Frontal cortex (tissue), 4 donors: ENCODE data around the gene DCAF10. TPM values are rescaled to one million over a fixed set of nuclear protein-coding genes. Genes with fewer than 3 reads are reported as not detected.
"Not testable (repeated sequence)": the region's sequence is repeated elsewhere in the genome, so short reads cannot be mapped to it uniquely, and the experiment has no call there.

ENCODE experiments used
- DNase-seq, 2 donors: peaks; one replicate each; pipeline ENCODE4 v3.0.0; 2012; ENCODE audit warnings: low spot score in 2 of 2
- FAIRE-seq: peaks from 2 replicates; lab custom pipeline; 2012; peaks lifted over from hg19 to GRCh38; lab: Jason Lieb, UNC
- total RNA-seq: library from RNA; depleted of rRNA; stranded (reverse); fragments of >200 nt; gene quantifications from one replicate; pipeline ENCODE4 v1.2.3, GENCODE V29; 2014
- donor health status: control.
- donor health status: control.
- donor health status: control.

DCAF10 gene
- total RNA-seq, 1 donor from 2014 or later = 23.2 TPM

- DNase-seq (no peak), FAIRE-seq (peak; percentile 75)
Measured at GRCh38 chr9:37840560-37841194, 40.1 kb downstream of the DCAF10 start.

DNA sequence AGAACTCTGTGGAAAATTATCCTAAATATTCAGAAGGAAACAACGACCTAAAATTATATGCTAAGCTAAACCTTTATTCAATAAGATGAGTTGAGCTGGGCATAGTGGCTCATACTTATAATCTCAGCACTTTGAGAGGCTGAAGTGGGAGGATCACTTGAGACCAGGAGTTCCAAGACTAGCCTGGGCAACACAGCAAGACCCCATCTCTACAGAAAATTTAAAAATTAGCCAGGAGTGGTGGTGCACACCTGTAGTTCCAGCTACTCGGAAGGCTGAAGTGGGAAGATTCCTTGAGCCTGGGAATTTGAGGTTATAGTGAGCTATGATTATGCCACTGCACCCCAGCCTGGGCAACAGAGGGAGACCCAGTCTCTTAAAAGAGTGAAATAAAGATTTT lies 51.6 kb downstream of the DCAF10 start:
- FAIRE-seq (no peak), DNase-seq (no peak)

GRCh38 chr9:37856551-37856950 lies 56.0 kb downstream of the DCAF10 start:
- FAIRE-seq = no peak
- DNase-seq = no peak

DNA sequence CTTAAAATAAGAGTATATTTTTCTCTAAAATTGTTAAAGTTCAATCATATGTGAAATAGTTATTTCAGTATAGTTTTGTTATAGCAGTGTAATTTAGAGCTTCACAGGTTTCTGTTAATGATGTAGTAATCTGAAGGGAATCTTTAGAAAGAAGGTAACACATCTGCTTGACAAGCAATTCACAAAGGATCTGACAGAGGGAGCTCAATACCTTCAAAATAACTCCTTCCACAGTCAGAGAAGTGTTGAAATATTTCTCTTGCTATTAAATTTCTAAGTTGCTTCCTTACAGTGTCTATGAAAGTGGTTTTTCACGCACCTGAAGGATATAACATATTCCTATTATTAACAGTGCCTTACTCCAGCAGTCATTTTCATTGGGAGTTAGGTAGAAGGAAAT lies 58.4 kb downstream of the DCAF10 start:
- no peak for DNase-seq
- no peak for FAIRE-seq

DNA sequence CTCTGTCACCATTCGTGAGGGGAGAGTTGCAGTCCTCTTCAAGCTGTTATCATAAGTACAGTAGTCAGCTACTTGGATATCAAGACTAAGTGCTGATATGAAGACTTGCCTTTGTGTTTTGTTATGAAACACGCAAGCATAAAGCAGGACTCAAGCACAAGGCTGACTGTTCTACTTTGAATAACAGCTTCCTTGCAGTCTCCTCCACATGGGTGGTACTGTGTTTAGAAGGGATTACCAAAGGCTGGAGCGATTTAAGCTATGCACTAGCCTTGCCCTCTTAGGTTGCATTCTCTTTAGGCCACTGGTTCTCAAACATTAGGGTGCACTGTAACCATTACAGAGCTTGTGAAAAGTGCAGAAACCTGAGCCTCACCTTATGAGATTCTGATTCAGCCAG lies 61.9 kb downstream of the DCAF10 start:
- DNase-seq = no peak
- FAIRE-seq = no peak

GRCh38 chr9:37870081-37870798 lies 69.6 kb downstream of the DCAF10 start:
- FAIRE-seq (no peak), DNase-seq (no peak)

GRCh38 chr9:37870799-37871176 lies 70.2 kb downstream of the DCAF10 start:
- DNase-seq (no peak), FAIRE-seq (no peak)

- DNase-seq (no peak), FAIRE-seq (no peak)
Measured at GRCh38 chr9:37873955-37874354, 73.4 kb downstream of the DCAF10 start.

DNA sequence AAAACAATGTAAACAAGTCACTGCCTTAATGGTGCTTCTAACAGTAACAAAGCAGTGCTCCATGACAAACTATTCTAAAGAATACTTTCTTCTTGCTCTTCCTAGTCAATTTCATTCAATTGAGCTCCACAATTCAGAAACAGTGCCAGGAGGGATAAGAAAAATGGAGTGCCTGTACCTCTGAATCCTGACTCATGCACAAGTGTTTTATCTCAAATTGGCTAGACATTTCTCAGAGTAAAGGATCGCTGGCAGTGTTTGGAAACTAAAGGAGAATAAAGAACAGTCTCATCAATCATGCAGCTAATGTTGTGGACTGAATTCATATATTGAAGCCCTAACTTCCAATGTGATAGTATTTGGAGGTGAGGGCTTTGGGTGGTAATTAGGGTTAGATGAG lies 75.8 kb downstream of the DCAF10 start:
- DNase-seq (no peak), FAIRE-seq (no peak)

GRCh38 chr9:37880916-37881479 lies 80.4 kb downstream of the DCAF10 start:
- no peak for DNase-seq
- no peak for FAIRE-seq

GRCh38 chr9:37887977-37888583 lies 87.5 kb downstream of the DCAF10 start:
- DNase-seq, FAIRE-seq: not testable (repeated sequence)

DNA sequence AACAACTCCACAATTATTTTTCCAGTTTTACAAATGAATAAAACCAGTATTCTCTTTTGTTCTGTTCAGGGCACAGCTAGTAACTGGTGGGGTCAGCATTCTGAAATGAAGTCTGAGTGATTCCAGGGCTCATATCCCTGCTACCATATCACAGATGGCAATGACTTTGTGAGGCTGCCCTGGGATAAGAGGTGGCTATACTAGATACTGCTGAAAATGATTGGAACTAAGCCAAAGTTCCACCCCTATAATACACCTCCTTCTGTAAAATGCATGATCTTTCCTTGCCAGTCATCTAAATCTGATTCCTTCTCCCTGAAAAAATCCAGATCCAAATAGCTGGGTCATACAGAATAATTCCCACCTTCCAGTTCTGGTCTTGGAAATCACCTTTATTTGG lies 88.9 kb downstream of the DCAF10 start:
- FAIRE-seq (no peak), DNase-seq (no peak)

DNA sequence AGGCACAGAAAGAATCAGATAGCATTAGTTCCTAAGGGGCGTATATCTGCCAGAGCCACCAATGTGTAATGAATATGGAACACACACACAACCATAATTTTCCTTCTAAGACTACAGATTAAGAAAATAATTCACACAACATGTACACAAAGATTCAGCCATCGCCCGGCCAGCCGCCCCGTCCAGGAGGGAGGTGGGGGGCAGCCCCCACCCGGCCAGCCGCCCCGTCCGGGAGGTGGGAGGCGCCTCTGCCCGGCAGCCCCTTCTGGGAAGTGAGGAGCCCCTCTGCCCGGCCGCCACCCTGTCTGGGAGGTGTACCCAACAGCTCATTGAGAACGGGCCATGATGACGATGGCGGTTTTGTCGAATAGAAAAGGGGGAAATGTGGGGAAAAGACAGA lies 90.4 kb downstream of the DCAF10 start:
- DNase-seq, FAIRE-seq: not testable (repeated sequence)

DNA sequence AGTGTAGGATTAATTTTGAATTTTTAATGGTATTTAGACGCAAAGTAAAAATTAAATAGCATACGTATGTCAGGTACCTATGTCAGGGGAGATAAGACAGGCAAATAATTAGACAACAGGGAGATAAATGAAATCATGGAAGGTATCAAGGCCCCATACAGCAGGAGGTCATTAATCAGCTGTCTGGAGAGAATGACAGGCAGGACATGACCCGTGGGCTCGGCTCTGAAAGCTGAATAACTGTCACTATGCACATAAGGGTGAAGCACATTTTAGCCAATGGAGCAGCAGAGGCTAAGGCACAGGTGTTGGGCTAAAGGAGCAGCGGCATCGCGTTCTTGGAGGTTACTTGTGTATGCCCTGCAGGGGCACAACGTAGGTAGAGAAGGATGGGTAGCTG lies 91.5 kb downstream of the DCAF10 start:
- DNase-seq = no peak
- FAIRE-seq = no peak

DNA sequence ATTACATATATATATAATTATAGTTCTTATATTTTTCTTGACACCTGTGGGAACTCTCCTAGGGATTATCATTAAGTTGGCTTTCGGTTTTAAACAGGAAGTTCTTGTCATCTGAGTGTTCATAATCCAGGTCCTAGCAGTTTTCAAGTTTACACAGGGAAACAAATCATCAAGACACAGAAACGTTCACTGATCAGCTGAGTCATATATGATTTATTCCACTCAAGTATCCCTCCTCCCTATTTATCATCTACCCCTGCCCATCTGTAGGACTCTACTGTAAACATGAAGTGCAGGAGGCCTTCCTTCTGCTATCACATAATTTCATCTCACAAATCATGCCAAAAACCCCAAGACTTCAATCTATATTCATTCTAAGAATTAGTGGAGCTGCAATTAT lies 97.1 kb downstream of the DCAF10 start:
- FAIRE-seq (no peak), DNase-seq (no peak)

GRCh38 chr9:37899041-37899440 lies 98.4 kb downstream of the DCAF10 start:
- FAIRE-seq = no peak
- DNase-seq = no peak

GRCh38 chr9:37902131-37902530 lies 101.5 kb downstream of the DCAF10 start:
- no peak for FAIRE-seq

DNA sequence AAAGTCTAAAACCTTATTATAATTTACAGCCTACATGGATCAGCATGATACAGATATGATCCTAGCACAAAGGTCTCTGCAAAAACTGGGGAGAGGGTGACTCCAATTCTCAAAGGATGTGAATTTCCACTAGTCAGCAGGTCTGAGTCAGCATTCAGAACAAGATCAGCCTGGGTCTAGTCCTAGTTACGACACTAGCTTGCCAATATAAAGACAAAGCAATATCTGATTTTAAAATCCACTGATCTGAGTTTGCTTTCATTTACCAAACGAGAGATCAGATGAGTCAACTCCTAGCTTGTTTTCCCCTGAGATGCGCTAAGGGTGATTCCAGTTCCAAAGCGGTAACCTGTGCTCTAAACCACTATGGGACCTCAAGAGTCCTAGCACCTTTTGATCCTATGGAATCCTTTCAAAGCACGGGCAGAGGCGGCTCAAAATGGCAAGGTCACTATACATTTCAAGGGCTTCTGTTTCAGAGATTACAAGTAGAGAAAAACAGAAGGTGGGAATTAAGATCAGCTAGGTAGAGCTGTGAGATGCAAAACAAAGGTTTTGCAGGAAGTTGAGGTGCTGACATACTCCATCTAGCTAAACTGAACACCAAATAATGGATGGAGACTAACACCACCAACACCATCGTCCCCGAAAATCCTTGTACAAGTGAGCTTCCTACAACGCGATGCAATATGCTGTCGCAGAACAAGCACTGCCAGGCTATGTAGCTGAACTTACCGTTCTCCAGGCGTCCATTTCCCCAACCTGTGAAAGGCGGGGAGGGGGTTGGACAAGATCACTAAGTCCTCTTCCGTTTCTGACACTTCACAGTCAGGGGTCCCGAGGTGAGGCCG lies 102.4 kb downstream of the DCAF10 start:
- FAIRE-seq (no peak), DNase-seq (no peak)

More at GRCh38 chr9:37902131-37902530, 101.5 kb downstream of the DCAF10 start:
- no peak for DNase-seq

GRCh38 chr9:37903647-37904444 lies 103.2 kb downstream of the DCAF10 start, which contains the start of gene SLC25A51:
TSS of gene SLC25A51 (minus strand) at chr9:37904127. CDS start at chr9:37888550, 15,577 bp downstream.
- peak; percentile 92 to 95 for DNase-seq
- FAIRE-seq = no peak
